Peyer's patch (tissue), 4 donors: ENCODE data around the gene NDUFAF8. TPM values are rescaled to one million over a fixed set of nuclear protein-coding genes. Genes with fewer than 3 reads are reported as not detected.

Source experiments
- DNase-seq, 3 donors: peaks; one replicate each; pipeline ENCODE4 v3.0.0-alpha.2; 2017 to 2019
- H3K27ac ChIP-seq, 4 donors: fragments of 200-600 bp; sonication (generic); one replicate each; pipeline ENCODE4 v1.5.1; 2016 to 2019
- H3K27me3 ChIP-seq, 2 donors: fragments of 200-600 bp; sonication (generic); one replicate each; pipeline ENCODE4 v1.5.1; 2019
- H3K36me3 ChIP-seq, 3 donors: fragments of 200-600 bp; sonication (generic); one replicate each; pipeline ENCODE4 v1.5.1; 2016 to 2019
- H3K4me1 ChIP-seq, 4 donors: fragments of 200-600 bp; sonication (generic); one replicate each; pipeline ENCODE4 v1.5.1; 2016 to 2019
- H3K4me3 ChIP-seq, 4 donors: fragments of 200-600 bp; sonication (generic); 1 replicate in 3 of 4; 2 replicates in 1 of 4; pipeline ENCODE4 v1.5.1; 2016 to 2019; ENCODE audit warnings: mild to moderate bottlenecking in 1 of 4
- H3K9me3 ChIP-seq, 4 donors: fragments of 200-600 bp; sonication (generic); one replicate each; pipeline ENCODE4 v1.5.1; 2016 to 2019; ENCODE audit warnings: mild to moderate bottlenecking in 1 of 4
- POLR2A ChIP-seq, 2 donors: fragments of 450-650 bp; IDR thresholded peaks; one replicate each; pipeline ENCODE4 v1.5.1; 2017; ENCODE audit warnings: antibody characterized with exemption in 2 of 2, mild to moderate bottlenecking in 2 of 2, moderate library complexity in 2 of 2
- total RNA-seq, 4 donors: library from RNA; depleted of rRNA; stranded (reverse); fragments of >200 nt; gene quantifications; one replicate each; pipeline ENCODE4 v1.1.0, GENCODE V29; 2016
- TF ChIP-seq, protein P1 (sequence below), 6 experiments: fragments of 450-650 bp in 4 of 6; fragments of 200-600 bp in 2 of 6; sonication (generic) in 1 of 6; IDR thresholded peaks; one replicate each; pipeline ENCODE4 v1.5.1; 2017 to 2019; ENCODE audit warnings: antibody characterized with exemption in 6 of 6, mild to moderate bottlenecking in 3 of 6, moderate library complexity in 1 of 6

The NDUFAF8 gene
- total RNA-seq, 4 donors from 2014 or later = 17.8 to 62.7 (median 25.2) TPM

DNA sequence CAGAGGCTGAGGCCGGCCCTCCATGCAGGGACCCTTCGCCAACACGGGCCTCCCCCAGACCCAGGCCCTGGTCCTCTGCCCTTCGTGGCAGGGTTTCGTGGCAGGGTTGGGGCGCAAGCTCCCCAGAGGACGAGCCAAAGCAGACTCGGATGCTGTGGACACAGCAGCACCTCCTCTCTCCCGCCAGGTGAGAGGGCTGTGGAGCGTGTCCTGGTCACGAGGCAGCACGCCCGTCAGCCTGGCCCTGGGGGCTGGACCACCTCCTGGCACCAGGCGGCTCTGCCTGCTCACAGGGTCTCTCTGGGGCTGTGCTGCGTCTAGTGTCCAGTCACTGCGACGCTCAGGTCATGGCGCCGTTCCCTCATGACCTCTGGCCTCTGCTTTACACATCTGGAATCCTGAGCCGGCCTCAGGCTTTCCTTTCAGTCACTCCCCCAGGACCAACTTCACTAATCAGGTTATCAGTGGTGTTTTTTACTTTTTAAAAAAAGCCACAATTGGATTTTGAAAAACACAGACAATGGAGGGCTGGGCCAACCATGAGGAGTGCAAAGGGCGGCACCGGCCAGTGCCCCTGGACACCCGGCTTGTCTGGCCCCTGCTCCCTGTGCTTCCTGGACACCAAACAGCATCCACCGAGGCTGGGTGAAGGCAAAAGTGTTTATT is 5.4 kb downstream of the NDUFAF8 start:
- H3K4me1 ChIP-seq = peaks cover 0 to 18% (median 5%) of the 10 kb centered on the region in 4 donors
- H3K36me3 ChIP-seq = peaks cover 0 to 1% (median 0%) of the 10 kb centered on the region in 3 donors
- no peak overlapping the region for H3K27ac ChIP-seq
- TF ChIP-seq, protein P1, sequence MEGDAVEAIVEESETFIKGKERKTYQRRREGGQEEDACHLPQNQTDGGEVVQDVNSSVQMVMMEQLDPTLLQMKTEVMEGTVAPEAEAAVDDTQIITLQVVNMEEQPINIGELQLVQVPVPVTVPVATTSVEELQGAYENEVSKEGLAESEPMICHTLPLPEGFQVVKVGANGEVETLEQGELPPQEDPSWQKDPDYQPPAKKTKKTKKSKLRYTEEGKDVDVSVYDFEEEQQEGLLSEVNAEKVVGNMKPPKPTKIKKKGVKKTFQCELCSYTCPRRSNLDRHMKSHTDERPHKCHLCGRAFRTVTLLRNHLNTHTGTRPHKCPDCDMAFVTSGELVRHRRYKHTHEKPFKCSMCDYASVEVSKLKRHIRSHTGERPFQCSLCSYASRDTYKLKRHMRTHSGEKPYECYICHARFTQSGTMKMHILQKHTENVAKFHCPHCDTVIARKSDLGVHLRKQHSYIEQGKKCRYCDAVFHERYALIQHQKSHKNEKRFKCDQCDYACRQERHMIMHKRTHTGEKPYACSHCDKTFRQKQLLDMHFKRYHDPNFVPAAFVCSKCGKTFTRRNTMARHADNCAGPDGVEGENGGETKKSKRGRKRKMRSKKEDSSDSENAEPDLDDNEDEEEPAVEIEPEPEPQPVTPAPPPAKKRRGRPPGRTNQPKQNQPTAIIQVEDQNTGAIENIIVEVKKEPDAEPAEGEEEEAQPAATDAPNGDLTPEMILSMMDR (IDR thresholded peaks at IDR 0.05) = no peak
- TF ChIP-seq POLR2A (IDR thresholded peaks at IDR 0.05) = no peak
- no peaks in the 10 kb centered on the region for H3K27me3 ChIP-seq
- H3K9me3 ChIP-seq = no peaks in the 10 kb centered on the region
- DNase-seq = no peak
- H3K4me3 ChIP-seq = no peak overlapping the region

DNA sequence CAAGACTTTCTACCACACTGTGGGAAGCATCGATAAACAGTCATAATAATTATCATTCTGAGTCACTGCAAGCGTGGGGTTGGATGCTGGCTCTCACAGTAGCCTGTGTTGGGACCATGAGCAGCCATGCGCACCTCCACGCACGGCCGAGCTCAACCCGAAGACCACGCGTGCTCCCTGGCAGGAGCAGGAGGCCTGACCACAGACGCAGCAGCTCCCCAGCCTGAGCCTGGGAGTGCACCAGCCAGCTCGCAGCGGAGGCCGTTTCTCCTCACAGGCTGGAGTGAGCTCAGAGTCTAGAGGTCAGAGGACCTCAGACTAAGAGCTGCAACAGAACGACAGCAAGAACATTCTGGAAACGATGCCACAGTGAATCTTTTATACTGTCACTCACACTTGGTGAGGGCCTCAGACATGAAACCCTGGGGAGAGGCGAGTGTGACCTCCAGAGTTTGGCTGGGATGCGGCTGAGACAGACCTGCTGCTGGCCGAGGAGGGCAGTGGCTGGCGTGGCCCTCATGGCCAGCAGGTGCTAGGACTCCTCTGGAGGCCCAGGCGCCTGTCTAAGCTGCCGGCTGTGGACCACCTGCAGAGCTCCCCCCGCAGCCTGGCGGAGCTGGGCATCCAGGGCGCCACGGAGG is 6.0 kb downstream of the NDUFAF8 start:
- Histone ChIP-seq H3K27me3 (no peaks in the 10 kb centered on the region), H3K36me3 (peaks cover 0 to 5% (median 0%) of the 10 kb centered on the region in 3 donors)
- TF ChIP-seq, protein P1 (IDR thresholded peaks at IDR 0.05) = no peak
- no peak for TF ChIP-seq POLR2A (IDR thresholded peaks at IDR 0.05)

DNA sequence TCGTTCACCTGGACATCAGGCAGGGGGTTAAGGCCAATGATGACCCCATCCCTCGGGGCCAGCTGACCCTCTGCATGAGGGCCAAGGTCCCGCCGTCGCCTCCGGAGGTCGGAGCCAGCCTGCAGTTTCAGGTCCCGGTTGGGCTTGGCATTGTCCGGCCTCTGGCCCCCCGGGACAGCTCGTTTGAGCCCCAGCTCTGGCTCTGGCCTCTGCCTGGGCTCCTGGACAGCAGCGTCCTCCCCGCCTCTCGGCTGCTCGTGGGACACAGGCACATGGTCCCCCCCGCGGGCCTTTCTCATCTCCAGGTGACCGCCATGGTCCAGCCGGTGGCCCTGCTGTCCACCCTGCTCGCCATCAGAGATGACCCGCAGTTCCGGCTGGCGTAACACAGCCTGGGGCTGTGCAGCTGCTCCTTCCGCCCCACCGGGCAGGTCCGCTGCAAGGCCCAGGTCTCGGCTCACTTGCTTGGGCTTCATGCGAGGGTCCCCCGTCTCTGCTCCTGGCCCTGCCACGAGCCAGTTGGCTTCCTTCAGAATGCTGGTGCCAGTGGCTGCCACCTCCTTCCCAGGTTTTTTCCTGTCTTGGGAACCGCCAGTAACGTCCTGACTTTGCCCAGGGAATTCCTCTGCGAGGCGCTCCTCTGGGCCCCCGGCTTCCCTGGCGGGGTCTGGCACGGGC is 6.7 kb downstream of the NDUFAF8 start:
- H3K4me1 ChIP-seq = peaks cover 0 to 16% (median 0%) of the 10 kb centered on the region in 4 donors
- TF ChIP-seq, protein P1 (IDR thresholded peaks at IDR 0.05) = no peak
- no peak for TF ChIP-seq POLR2A (IDR thresholded peaks at IDR 0.05)
- H3K27me3 ChIP-seq = no peaks in the 10 kb centered on the region
- H3K36me3 ChIP-seq = peaks cover 0 to 5% (median 0%) of the 10 kb centered on the region in 3 donors
- no peak for DNase-seq
- no peak overlapping the region for H3K27ac ChIP-seq
- no peak overlapping the region for H3K4me3 ChIP-seq
- no peaks in the 10 kb centered on the region for H3K9me3 ChIP-seq

More for the DNA sequence above, 6.0 kb downstream of the NDUFAF8 start:
- H3K27ac ChIP-seq = no peak overlapping the region
- peaks cover 0 to 16% (median under 1%) of the 10 kb centered on the region in 4 donors for H3K4me1 ChIP-seq
- no peak overlapping the region for H3K4me3 ChIP-seq
- H3K9me3 ChIP-seq = no peaks in the 10 kb centered on the region
- no peak for DNase-seq

DNA sequence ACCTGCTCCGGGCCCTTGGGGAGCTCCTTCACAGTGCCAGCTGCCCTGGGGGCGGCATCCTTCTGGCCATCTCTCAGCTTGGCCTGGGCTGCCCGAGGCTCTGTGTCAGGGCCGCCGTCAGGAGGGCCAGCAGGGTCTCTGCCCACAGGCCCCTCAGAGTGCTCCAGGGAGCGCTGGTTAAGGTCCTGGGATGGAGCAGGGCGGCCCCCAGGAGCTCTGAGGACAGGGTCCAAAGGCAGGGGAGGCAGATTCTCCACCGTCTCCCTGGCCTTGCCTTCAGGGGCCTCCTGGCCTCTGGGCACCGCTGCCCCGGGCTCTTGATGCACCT is 7.2 kb downstream of the NDUFAF8 start:
- H3K27me3 ChIP-seq = no peaks in the 10 kb centered on the region
- H3K9me3 ChIP-seq = no peaks in the 10 kb centered on the region
- no peak for DNase-seq
- H3K27ac ChIP-seq = no peak overlapping the region
- H3K4me3 ChIP-seq = no peak overlapping the region
- H3K36me3 ChIP-seq = peaks cover 0 to 5% (median 0%) of the 10 kb centered on the region in 3 donors
- TF ChIP-seq, protein P1 (IDR thresholded peaks at IDR 0.05) = no peak
- TF ChIP-seq POLR2A (IDR thresholded peaks at IDR 0.05) = no peak
- peaks cover 0 to 20% (median 0%) of the 10 kb centered on the region in 4 donors for H3K4me1 ChIP-seq

DNA sequence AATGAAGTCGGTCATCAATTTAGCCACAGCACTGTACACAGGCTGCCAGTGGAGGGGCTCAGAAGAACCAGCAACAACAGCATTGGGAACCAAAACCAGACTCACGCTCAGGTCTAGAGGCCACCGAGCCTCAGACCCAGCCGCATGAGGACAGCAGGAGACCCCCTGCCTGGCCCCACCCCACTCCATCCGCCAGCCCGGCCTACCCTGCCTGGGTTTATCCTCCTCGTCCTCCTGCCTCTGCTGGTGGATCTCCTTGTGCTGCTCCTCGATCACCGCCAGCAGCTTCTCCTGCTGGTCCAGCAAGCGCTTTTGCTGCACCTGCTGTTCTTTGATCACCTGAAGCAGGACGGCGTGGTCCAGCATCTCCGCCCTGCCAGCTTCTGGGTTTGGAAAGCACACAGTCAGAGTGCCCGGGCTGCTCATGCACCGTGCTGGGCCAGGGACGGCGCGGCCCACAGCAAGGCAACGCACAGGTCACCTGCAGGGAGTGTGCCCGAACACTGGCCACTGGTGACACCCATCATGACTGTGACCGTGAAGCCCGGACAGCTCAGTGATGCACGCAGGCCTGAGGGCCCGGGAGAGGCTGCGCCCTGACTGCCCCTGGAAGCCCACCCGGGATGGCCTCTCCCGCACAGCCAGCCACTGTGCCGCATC is 7.7 kb downstream of the NDUFAF8 start:
- Histone ChIP-seq H3K27me3 (no peaks in the 10 kb centered on the region), H3K4me1 (peaks cover 0 to 17% (median 0%) of the 10 kb centered on the region in 4 donors), H3K36me3 (peaks cover 0 to 5% (median 0%) of the 10 kb centered on the region in 3 donors), H3K27ac (no peak overlapping the region), H3K9me3 (no peaks in the 10 kb centered on the region), H3K4me3 (no peak overlapping the region)
- DNase-seq = no peak
- no peak for TF ChIP-seq POLR2A (IDR thresholded peaks at IDR 0.05)
- TF ChIP-seq, protein P1 (IDR thresholded peaks at IDR 0.05) = no peak
